K562 (cell line): ENCODE data around the gene C15orf61. TPM values are rescaled to one million over a fixed set of nuclear protein-coding genes. Genes with fewer than 3 reads are reported as not detected.

Source experiments
- ATF3 ChIP-seq, 2 experiments: fragments of 450-650 bp in 1 of 2; sonication (generic) in 1 of 2; formaldehyde crosslinking in 1 of 2; IDR thresholded peaks in 1 of 2; conservative IDR thresholded peaks in 1 of 2; 2 replicates each; pipeline versions ENCODE4 v1.6.1 to v1.8.1; 2016 to 2023; ENCODE audit warnings: mild to moderate bottlenecking in 2 of 2, moderate library complexity in 2 of 2, inconsistent platforms in 1 of 2, missing genetic modification reagents in 1 of 2
- ATF7 ChIP-seq: fragments of 450-650 bp; IDR thresholded peaks from 2 replicates; pipeline ENCODE4 v1.7.1; 2014; ENCODE audit warnings: mild to moderate bottlenecking, moderate library complexity
- BDP1 ChIP-seq: IDR thresholded peaks from 3 replicates; pipeline ENCODE4 v1.6.1; 2011; ENCODE audit not compliant: insufficient read length, insufficient read depth
- CHD1 ChIP-seq: fragments of 200-600 bp; sonication (generic); IDR thresholded peaks from one replicate; pipeline ENCODE4 v1.6.1; 2012; ENCODE audit warnings: mild to moderate bottlenecking, moderate library complexity, low read length, inconsistent platforms
- DNMT1 ChIP-seq: fragments of 450-650 bp; IDR thresholded peaks from 2 replicates; pipeline ENCODE4 v1.6.1; 2016; ENCODE audit warnings: antibody characterized with exemption, mild to moderate bottlenecking
- HMG20B ChIP-seq: fragments of 250-450 bp; sonication (Bioruptor Pico); IDR thresholded peaks from 2 replicates; pipeline ENCODE4 v1.5.0; 2021; ENCODE audit warnings: mild to moderate bottlenecking
- KLF6 ChIP-seq: fragments of 250-450 bp; sonication (Bioruptor Pico); IDR thresholded peaks from 2 replicates; pipeline ENCODE4 v1.4.0; 2020; ENCODE audit warnings: mild to moderate bottlenecking, moderate library complexity, borderline replicate concordance
- LCOR ChIP-seq: sonication (generic); formaldehyde crosslinking; IDR thresholded peaks from 2 replicates; pipeline ENCODE4 v1.8.0; 2022; ENCODE audit warnings: mild to moderate bottlenecking, missing genetic modification reagents
- NBN ChIP-seq: fragments of 450-650 bp; IDR thresholded peaks from 2 replicates; pipeline ENCODE4 v1.6.1; 2016; ENCODE audit warnings: low read depth, mild to moderate bottlenecking
- NFRKB ChIP-seq: fragments of 450-650 bp; IDR thresholded peaks from 2 replicates; pipeline ENCODE4 v1.6.1; 2016; ENCODE audit warnings: low read depth
- NR3C1 ChIP-seq: sonication (generic); formaldehyde crosslinking; IDR thresholded peaks from 2 replicates; pipeline ENCODE4 v1.8.1; 2022; ENCODE audit warnings: missing genetic modification reagents
- PCBP1 ChIP-seq: fragments of 200-400 bp; formaldehyde crosslinking; IDR thresholded peaks from 2 replicates; pipeline ENCODE4 v1.6.1; 2018; ENCODE audit warnings: mild to moderate bottlenecking, low read depth, low read length; ENCODE audit not compliant: poor library complexity, severe bottlenecking
- PHTF2 ChIP-seq: fragments of 250-450 bp; sonication (Bioruptor Pico); IDR thresholded peaks from 2 replicates; pipeline ENCODE4 v1.5.0; 2021; ENCODE audit warnings: mild to moderate bottlenecking
- RB1 ChIP-seq: fragments of 450-650 bp; IDR thresholded peaks from 2 replicates; pipeline ENCODE4 v1.6.1; 2017; ENCODE audit warnings: low read depth, mild to moderate bottlenecking
- SMARCE1 ChIP-seq: fragments of 450-650 bp; IDR thresholded peaks from 2 replicates; pipeline ENCODE4 v1.7.1; 2016; ENCODE audit warnings: mild to moderate bottlenecking
- TAF9B ChIP-seq: fragments of 450-650 bp; IDR thresholded peaks from 2 replicates; pipeline ENCODE4 v1.6.1; 2018; ENCODE audit warnings: mild to moderate bottlenecking; ENCODE audit not compliant: partially characterized antibody
- TFAP4 ChIP-seq: sonication (generic); formaldehyde crosslinking; IDR thresholded peaks from 2 replicates; pipeline ENCODE4 v1.8.0; 2022; ENCODE audit warnings: missing genetic modification reagents, mild to moderate bottlenecking, moderate library complexity, borderline replicate concordance
- THRA ChIP-seq: fragments of 450-650 bp; IDR thresholded peaks from 2 replicates; pipeline ENCODE4 v1.6.1; 2017; ENCODE audit warnings: mild to moderate bottlenecking, moderate library complexity
- TSC22D4 ChIP-seq: fragments of 450-650 bp; IDR thresholded peaks from 2 replicates; pipeline ENCODE4 v1.6.1; 2016; ENCODE audit warnings: missing genetic modification characterization, missing biosample characterization, control low read depth
- ZFP91 ChIP-seq: sonication (generic); formaldehyde crosslinking; IDR thresholded peaks from 2 replicates; pipeline ENCODE4 v1.8.0; 2022; ENCODE audit warnings: mild to moderate bottlenecking, missing genetic modification reagents
- ZFX ChIP-seq: sonication (generic); formaldehyde crosslinking; IDR thresholded peaks from 2 replicates; pipeline ENCODE4 v1.8.0; 2022; ENCODE audit warnings: mild to moderate bottlenecking, missing genetic modification reagents, moderate library complexity
- ZNF140 ChIP-seq: fragments of 250-450 bp; sonication (Bioruptor Pico); IDR thresholded peaks from 2 replicates; pipeline ENCODE4 v1.8.0; 2021; ENCODE audit warnings: moderate library complexity, mild to moderate bottlenecking, inconsistent platforms
- ZNF354B ChIP-seq: fragments of 250-450 bp; sonication (Bioruptor Pico); IDR thresholded peaks from 2 replicates; pipeline ENCODE4 v1.4.0; 2020
- ZNF444 ChIP-seq: fragments of 250-450 bp; sonication (Bioruptor Pico); IDR thresholded peaks from 2 replicates; pipeline ENCODE4 v1.4.0; 2020; ENCODE audit warnings: mild to moderate bottlenecking, moderate library complexity
- ZNF785 ChIP-seq: fragments of 250-450 bp; sonication (Bioruptor Pico); IDR thresholded peaks from 2 replicates; pipeline ENCODE4 v1.4.0; 2020; ENCODE audit warnings: mild to moderate bottlenecking
- polyA plus RNA-seq, 8 experiments: library from polyadenylated mRNA; depleted of rRNA in 4 of 8; stranded (reverse) in 5 of 8; unstranded in 3 of 8; fragments of >200 nt; fragmentation: Nextera tagmentation in 2 of 8; fragmentation: Illumina TruSeq in 1 of 8; extraction: Ambion mirVana in 2 of 8; extraction: Trizol in 1 of 8; gene quantifications; 2 replicates each; pipeline versions ENCODE4 v1.2.1 to v1.2.3, GENCODE V29; 2011 to 2014; ENCODE audit warnings: inconsistent platforms in 1 of 8, missing spikeins in 1 of 8
- total RNA-seq, 7 experiments: library from RNA; depleted of rRNA in 6 of 7; stranded (reverse); fragments of >200 nt in 6 of 7; fragmentation: Illumina TruSeq in 2 of 7; extraction: Trizol in 2 of 7; gene quantifications; 2 replicates each; pipeline versions ENCODE4 v1.2.1 to v1.2.3, GENCODE V29; 2011 to 2021; ENCODE audit warnings: low replicate concordance in 1 of 7

C15orf61 gene
- total and polyA plus RNA-seq, 9 of the 15 experiments (the other 6 are each of a cell fraction or from before 2014, with no cell fraction given) = 1.6 to 10.5 (median 4.3) TPM

GRCh38 chr15:67542420-67543347 lies 21.8 kb downstream of the C15orf61 start, which contains the start of gene MAP2K5 (continued):
- peak; percentile 48; the same call in 1 of the 2 replicates for TF ChIP-seq TFAP4 (CRISPR knock-in tag)
- no peak for TF ChIP-seq DNMT1
- no peak for TF ChIP-seq HMG20B (CRISPR knock-in tag)
- TF ChIP-seq LCOR (CRISPR knock-in tag) = no peak
- peak; percentile 93 for TF ChIP-seq RB1
- TF ChIP-seq PCBP1 = peak; percentile 18
- TF ChIP-seq TSC22D4 (tag) = no peak
- TF ChIP-seq TAF9B = peak; percentile 52
- TF ChIP-seq NR3C1 (CRISPR knock-in tag) = no peak
- peak; percentile 71; the same call in 1 of the 2 replicates for TF ChIP-seq ATF7
- peak; percentile 23; the same call in 1 of the 2 replicates for TF ChIP-seq ZNF444 (CRISPR knock-in tag)
- no peak for TF ChIP-seq KLF6 (CRISPR knock-in tag)
- no peak for TF ChIP-seq ATF3 (IDR thresholded peaks at IDR 0.05)
- TF ChIP-seq ATF3 (CRISPR knock-in tag; conservative IDR thresholded peaks at IDR 0.05) = no peak
- no peak for TF ChIP-seq THRA
- TF ChIP-seq PHTF2 (CRISPR knock-in tag) = no peak
- TF ChIP-seq ZNF354B = no peak
- TF ChIP-seq NBN = no peak
- TF ChIP-seq CHD1 = peak; percentile 66
- peak; percentile 60 for TF ChIP-seq SMARCE1
- no peak for TF ChIP-seq BDP1
- TF ChIP-seq ZFP91 (CRISPR knock-in tag) = no peak
- TF ChIP-seq ZFX (CRISPR knock-in tag) = peak; percentile 68
- peak; percentile 62 for TF ChIP-seq NFRKB
- TF ChIP-seq ZNF785 (CRISPR knock-in tag) = no peak
- no peak for TF ChIP-seq ZNF140 (CRISPR knock-in tag)
